Measurements from ENCODE around the gene MRPS15.
A peak's percentile ranks its signal among the peaks of the same experiment; 100 is the strongest.

Gene MRPS15

DNA sequence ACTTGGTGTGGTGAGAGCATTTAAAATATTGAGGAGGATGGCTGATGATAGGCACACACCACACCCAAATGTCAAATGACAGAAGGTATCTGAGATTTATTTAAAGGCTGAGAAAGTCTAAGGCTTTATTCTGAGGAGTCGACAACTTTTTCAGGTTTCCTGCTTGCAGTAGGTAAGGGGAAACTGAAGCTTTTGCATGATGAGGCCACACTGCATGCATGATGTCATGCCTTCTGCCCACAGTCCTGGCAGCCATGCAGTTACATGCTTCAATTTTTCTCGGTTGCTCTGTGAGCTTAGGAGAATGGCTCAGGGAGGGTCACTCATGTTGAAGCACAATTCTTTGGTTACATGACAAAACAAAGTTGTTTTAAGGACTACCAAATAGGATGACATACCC, 20.9 kb downstream of the MRPS15 start:
- in situ Hi-C loops (cut with HindIII; ENCODE audit: low sequenced_read_pairs): no loop called here
- H3K4me3 ChIP-seq (ENCODE audit: low read depth, low read length): no peak overlapping the region
- TF ChIP-seq, protein P1, sequence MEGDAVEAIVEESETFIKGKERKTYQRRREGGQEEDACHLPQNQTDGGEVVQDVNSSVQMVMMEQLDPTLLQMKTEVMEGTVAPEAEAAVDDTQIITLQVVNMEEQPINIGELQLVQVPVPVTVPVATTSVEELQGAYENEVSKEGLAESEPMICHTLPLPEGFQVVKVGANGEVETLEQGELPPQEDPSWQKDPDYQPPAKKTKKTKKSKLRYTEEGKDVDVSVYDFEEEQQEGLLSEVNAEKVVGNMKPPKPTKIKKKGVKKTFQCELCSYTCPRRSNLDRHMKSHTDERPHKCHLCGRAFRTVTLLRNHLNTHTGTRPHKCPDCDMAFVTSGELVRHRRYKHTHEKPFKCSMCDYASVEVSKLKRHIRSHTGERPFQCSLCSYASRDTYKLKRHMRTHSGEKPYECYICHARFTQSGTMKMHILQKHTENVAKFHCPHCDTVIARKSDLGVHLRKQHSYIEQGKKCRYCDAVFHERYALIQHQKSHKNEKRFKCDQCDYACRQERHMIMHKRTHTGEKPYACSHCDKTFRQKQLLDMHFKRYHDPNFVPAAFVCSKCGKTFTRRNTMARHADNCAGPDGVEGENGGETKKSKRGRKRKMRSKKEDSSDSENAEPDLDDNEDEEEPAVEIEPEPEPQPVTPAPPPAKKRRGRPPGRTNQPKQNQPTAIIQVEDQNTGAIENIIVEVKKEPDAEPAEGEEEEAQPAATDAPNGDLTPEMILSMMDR (IDR thresholded peaks at IDR 0.05; ENCODE audit: low read depth, low read length, missing control alignments): no peak
- DNase-seq (ENCODE audit: low read depth): no peak

DNA sequence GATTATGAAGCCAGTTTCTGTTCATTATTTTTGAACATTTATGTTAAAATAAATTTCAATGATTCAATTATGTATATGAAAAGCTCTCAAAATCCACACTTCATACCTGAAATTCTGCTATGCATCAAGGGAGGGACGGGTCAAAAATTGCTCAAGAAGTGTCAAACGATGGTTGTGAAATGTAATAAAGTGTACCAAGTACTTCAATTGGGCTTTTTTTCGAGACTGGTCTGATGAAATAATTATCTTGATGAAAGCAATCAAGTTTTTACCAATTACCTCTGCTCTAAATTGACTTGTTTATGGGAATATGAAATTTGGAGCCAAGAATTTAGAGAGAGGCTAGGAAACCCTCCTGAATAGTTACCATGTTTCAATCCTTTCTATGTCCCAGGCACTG, 21.8 kb downstream of the MRPS15 start:
- H3K4me3 ChIP-seq (ENCODE audit: low read depth, low read length): no peak overlapping the region
- TF ChIP-seq, protein P1 (IDR thresholded peaks at IDR 0.05; ENCODE audit: low read depth, low read length, missing control alignments): no peak
- DNase-seq (ENCODE audit: low read depth): no peak
- in situ Hi-C loops (cut with HindIII; ENCODE audit: low sequenced_read_pairs): no loop called here

DNA sequence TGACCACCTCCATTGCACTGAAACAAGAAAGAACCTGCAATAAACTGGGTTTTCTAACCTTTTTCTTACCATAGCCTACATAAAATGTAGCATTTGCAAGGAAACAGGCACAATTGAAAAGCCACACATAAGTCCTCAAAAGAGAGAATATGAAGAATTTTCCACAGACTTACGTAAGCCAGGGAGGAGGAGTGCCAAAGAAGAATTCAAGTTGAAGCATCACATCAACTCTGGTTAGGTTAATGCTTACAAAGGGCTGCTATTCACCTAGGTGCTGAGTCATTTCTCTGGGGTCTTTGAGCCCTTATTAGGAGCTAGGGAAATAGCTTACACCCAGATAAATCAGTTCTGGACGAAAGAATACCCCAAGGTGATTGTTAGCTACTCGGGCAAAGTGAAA, 23.5 kb downstream of the MRPS15 start:
- TF ChIP-seq, protein P1 (IDR thresholded peaks at IDR 0.05; ENCODE audit: low read depth, low read length, missing control alignments): no peak
- no peak for DNase-seq (ENCODE audit: low read depth)
- in situ Hi-C loops (cut with HindIII; ENCODE audit: low sequenced_read_pairs): no loop called here
- no peak overlapping the region for H3K4me3 ChIP-seq (ENCODE audit: low read depth, low read length)

DNA sequence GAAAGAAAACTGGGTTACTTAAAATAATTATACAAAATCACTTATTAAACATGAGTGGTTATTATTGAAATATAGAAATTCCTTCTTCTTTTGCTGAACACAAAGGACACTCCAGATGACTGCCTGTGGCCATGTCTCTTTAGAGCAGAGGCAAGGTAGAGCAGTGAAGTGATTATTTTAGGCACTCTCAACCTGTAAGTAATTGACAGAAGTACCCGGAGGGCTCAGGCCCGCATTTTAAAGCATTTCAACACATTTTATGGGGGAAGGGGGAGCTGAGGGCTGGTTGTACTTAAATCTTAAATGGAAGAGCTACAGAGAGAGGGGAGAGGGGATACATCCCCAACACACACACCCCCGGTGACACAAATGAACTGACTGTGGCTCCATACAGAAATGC, 24.1 kb downstream of the MRPS15 start:
- TF ChIP-seq, protein P1 (IDR thresholded peaks at IDR 0.05; ENCODE audit: low read depth, low read length, missing control alignments): no peak
- DNase-seq (ENCODE audit: low read depth): no peak
- in situ Hi-C loops (cut with HindIII; ENCODE audit: low sequenced_read_pairs): no loop called here
- no peak overlapping the region for H3K4me3 ChIP-seq (ENCODE audit: low read depth, low read length)

DNA sequence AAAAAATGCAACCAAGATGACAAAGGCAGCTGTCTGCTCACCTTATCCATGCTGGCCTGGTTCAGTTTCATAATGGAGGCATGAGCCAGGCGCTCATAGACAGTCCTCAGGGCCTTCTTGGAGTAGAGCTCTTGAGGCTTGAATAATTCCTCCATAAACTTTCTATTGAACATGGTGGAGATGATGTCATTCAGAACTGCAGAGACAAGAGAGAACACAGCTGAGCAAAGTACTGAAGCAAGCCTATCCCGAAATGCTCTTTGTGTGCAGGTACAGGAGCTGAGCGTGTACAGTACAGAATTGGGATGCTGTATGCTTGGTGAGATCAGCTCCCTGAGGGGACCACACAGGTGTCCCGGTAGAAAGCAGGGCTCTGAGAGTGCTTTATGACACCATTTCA, 25.5 kb downstream of the MRPS15 start:
- H3K4me3 ChIP-seq (ENCODE audit: low read depth, low read length): no peak overlapping the region
- in situ Hi-C loops (cut with HindIII; ENCODE audit: low sequenced_read_pairs): no loop called here
- TF ChIP-seq, protein P1 (IDR thresholded peaks at IDR 0.05; ENCODE audit: low read depth, low read length, missing control alignments): no peak
- DNase-seq (ENCODE audit: low read depth): no peak

DNA sequence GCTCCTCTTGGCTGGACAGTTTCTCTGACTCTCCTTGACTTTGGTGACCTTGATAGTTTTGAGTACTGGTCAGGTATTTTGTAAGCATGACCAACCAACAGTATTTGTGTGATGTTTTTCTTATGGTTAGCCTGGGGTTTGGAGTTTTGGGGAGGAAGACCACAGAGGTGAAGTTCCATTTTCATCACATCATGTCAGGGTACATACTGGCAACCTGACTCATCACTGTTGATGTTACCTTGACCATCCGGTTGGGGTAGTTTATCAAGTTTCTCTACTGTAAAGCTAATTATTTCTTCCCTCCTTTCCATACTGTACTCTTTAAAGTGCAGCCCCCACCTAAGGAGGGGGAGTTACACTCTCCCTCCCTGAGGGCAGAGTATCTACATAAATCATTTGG, 27.4 kb downstream of the MRPS15 start:
- no peak overlapping the region for H3K4me3 ChIP-seq (ENCODE audit: low read depth, low read length)
- DNase-seq (ENCODE audit: low read depth): peak; percentile 12
- in situ Hi-C loops (cut with HindIII; ENCODE audit: low sequenced_read_pairs): no loop called here
- TF ChIP-seq, protein P1 (IDR thresholded peaks at IDR 0.05; ENCODE audit: low read depth, low read length, missing control alignments): no peak

DNA sequence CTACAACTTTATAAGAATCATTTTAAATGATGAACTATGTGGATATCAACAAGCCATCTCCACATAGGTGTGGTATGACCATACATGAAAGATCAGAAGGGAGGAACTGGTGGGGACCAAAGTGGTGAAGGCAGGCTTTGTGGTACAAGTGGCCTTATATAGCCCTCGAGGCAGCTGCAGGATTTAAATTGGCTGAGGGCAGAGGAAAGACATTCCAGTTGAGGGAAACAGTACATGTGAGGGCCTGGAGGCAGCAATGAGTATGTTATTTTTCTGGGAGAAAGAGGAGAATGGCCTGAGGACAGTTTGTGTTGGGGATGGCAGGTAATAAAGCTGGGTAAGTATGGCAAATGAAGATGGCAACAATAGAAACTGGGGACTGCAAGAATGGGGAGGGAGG, 31.1 kb downstream of the MRPS15 start:
- TF ChIP-seq, protein P1 (IDR thresholded peaks at IDR 0.05; ENCODE audit: low read depth, low read length, missing control alignments): no peak
- in situ Hi-C loops (cut with HindIII; ENCODE audit: low sequenced_read_pairs): no loop called here
- no peak for DNase-seq (ENCODE audit: low read depth)
- H3K4me3 ChIP-seq (ENCODE audit: low read depth, low read length): no peak overlapping the region
